GM21576 (cell line): ENCODE data around the gene NARF.

Experiments
- ATAC-seq: cut with Tn5 transposase; IDR thresholded peaks from one replicate; pipeline ENCODE4 v1.9.1; 2021; ENCODE audit warnings: mild to moderate bottlenecking, moderate library complexity; ENCODE audit not compliant: unreplicated experiment

Gene NARF

DNA sequence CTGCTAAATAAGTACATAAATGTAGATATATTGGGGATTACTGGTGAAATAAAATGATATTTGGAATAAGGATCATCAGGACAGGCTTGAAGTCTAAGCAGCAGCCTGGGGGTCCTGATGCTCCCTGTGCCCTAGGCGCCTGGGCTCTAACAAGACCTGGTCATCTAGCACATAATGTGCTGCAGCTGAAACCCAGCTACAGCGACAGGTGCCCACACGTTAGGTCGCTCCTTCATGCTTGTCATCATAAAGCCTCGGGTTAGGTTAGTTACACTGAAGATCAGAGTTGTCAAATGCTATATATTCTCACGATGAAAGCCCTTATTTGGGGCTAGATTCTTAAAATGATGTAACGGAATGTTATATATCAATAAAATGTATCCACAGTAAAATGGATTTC lies 11.5 kb downstream of the NARF start:
- no peak for ATAC-seq

DNA sequence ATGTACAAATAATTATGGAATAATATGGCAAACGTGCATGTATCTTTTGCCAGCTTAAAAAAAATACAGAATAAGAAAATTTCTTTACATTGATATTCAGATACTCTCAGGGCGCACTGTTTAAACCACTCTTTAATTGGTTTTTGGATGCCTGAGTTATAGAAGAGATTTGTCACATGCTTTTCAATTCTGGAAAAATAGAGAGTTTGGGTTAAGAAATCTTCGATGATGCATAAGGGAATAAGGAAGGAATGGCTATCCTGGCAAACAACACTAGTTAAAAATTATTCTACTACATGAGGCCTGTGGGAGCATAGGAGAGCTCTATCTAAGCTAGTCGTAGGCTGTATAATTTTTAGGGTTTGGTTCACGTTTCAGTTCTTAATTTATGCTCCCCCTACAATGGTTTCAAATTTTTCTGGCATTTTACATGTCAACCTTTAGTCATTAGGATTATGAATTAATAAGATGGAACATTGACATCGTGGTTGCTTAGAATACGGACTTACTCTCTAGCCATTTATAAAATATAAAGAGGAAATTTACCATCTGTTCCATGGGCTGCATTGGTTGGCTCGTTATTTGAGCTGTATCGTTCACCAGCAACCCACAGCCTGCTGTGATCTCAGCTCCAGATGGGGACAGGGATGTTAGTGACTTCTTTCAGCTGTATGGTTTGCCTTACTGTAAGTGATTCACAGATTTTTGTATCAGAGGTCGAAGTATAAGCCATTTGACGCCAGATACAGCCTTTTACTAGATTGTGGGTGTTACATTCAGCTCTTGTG lies 15.9 kb downstream of the NARF start:
- no peak for ATAC-seq

DNA sequence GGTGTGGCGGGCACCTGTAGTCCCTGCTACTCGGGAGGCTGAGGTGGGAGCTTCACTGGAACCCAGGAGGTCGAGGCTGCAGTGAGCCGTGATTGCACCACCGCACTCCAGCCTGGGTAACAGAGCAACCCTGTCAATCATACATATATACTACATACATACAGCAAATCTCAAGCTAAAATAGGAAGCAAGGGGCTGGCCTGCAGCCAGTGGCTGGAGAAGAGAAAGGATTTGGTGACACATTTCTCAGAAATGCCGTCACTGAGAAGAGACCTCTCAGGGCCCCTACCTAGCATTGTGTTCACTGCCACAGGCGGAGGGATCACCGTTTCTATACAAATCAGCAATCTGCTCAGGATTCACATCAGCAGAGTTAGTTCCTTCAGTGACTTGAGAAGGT lies 16.9 kb downstream of the NARF start:
- no peak for ATAC-seq

DNA sequence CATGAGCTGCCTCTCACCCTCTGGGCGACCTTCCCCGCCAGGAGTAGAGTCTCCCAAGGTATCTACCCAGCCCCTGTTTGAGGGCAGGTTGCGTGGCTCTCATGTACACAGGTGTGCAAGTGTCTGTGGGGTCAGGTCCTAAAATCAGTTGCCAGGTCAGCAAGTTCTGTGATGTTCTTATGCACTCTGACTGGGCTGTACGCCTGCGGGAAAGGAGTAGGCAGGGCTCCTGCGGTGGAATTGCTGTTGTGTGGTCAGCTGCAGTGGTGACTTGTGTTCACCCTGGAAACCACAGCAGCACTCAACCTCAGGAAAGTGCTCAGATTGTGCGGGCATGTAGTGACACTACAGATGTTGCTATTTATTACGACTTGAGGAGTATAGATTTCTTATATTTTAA lies 19.4 kb downstream of the NARF start:
- ATAC-seq: no peak

DNA sequence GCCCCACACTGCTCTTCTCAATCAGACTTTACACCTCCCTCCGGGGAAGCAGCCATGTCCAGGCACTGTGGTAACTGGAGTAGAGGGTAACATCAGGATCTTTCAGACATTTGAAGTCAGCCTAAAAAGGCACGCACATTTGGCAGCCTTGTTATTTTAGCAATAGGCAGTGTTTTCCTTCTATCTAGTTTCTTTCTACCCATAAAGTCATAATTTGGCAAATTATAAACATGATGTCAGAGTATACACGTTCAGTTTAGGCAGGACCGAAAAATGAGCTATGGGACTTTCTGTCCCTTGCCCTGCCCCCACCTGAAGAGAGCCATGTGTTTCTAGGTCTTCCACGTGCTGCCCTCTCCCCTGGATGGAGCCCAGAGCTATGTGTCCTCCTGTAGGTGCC lies 21.1 kb downstream of the NARF start:
- no peak for ATAC-seq

DNA sequence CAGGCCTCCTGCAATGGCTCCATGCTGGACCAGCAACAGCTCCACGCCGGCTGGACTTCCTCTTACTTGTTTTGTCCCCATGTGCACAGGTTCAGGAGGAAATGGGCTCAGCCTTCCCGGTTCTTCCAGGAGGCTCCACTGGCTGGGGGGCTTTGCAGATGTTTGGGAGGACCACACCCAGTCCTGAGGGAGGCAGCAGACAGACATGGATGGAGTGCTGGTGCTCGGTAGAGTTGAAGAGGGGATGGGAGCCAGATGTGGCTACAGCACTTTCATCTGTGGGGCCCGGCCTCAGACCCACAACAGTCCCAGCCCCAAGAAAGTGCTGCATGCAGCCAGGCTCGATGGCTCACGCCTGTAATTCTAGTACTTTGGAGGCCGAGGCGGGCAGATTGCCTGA lies 21.8 kb downstream of the NARF start:
- ATAC-seq: no peak

DNA sequence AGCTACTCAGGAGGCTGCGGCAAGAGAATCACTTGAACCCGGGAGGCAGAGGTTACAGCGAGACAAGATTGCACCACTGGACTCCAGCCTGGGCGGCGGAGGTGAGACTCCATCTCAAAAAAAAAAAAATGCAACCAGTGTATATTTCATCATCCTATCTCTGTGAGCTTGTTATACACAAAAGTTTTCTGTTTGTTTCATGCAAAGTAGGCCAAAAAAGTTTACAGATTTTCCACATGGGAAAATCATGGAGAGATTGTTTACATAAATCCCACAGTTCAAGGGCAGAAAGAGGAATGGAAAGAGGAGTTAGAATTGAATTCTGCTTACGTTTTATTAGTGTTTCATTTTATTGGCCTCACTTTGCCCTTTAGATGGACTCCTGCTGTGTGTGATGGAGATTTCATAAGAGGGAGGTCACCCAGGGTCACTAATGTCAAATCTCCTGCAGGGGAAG lies 24.7 kb downstream of the NARF start:
- no peak for ATAC-seq

DNA sequence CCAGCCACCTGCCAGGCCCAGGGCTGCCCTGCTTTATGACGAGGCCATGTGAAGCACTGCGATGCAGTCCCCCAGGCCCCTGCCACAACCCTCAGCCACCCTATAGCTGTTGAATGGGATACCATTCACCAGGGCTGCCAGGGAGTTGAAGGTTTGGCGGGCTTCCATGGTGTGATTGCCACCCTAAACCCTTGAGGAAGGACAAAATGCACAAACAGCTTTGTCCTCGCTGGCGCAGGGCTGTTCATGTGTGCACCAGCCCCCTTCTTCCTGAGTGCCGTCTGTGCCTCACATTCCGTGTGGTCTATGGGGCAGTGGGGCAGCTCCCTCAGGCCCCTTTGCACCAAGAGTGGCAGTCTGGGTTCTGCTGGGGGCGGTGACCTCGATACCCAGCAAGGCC lies 25.3 kb downstream of the NARF start:
- ATAC-seq: no peak

DNA sequence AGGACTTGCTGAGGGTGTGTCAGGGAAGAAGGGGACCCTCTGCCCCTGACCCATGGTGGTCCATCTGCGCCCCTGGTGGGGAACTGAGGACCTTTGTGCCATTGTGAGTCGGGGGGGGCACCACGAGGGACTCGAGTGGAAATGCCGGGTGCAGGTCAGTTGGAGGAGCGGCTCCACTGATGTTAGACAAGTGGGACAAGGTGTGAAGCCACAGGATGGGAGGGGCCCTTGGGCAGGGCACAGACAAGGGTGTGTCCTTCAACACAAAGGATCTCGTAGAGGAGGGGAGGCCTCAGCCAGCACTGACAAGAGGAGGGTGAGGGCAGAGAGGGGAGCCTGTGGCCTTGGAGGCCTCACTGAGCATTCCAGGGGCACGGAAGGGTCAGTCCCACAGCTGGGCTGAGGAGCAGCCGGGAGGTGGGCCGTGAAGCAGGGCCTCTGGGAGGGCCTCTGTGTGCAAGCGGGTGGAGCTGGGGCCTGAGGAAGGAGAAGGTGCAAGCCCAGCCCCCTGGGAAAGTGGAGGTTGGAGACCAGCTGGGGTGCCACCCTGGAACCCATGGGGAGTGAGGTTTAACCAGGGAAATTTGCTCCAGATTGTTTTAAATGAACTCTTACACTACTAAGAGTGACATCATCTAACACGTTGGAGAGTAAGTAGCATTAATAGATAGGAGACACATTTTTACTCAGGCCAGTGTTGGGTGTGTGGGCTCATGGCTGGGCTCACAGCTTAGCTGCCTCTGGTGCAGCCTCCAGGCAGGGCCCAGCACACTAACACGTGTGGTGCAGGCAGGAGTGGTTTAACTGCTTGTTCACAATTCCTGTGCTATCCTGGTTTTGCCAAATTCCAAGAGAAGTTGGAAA lies 27.9 kb downstream of the NARF start:
- ATAC-seq: no peak

DNA sequence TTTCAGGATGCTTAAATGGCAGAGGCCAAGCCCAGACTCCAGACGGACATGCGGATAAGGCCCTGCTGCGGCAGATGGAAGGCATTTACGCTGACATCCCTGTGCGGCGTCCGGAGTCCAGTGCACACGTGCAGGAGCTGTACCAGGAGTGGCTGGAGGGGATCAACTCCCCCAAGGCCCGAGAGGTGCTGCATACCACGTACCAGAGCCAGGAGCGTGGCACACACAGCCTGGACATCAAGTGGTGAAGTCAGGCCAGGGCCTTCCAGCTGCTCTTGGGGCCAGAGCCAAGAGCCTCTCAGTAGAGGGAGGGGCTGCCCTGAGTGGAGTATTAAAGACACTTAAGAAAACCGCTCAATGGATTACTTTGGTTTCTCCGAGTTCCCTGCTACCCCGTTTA lies 29.4 kb downstream of the NARF start:
- no peak for ATAC-seq

DNA sequence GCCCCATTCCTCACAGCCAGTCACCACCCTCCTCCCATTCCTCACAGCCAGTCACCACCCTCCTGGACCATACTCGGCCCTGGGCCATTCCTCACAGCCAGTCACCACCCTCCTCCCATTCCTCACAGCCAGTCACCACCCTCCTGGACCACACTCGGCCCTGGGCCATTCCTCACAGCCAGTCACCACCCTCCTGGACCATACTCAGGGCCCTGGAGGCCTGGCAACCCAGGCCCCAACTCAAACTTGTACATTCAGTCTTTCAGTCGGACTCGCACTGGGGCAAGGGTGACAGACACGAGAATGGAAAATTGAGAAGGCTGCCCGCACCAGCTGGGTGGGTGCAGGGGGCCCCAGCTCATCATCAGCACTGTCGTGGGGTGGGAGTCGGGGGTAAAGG lies 30.6 kb downstream of the NARF start:
- ATAC-seq: no peak

DNA sequence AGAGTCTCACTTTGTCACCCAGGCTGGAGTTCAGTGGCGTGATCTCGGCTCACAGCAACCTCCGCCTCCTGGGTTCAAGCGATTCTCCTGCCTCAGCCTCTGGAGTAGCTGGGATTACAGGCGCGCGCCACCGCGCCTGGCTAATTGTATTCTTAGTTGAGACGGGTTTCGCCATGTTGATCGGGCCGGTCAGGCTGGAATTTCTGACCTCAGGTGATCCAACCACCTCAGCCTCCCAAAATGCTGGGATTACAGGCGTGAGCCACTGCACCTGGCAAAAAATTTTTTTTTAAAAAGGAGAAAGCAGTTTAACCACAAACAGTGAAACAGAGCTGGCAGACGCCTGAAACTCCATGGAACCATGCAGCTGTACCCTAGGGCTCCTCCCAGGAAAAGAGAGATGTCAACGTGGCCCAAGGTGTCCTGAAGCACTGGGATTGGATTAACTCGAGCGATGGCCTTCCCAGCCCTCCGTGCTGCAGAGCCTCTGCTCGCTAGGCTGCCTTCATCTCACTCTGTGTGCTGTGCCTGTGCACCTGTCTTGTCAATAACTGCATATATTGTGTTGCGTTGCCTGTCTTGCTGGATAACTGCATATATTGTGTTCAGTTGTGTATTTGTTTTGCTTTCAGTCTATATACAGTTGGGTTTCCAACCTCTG lies 31.4 kb downstream of the NARF start:
- ATAC-seq: no peak

DNA sequence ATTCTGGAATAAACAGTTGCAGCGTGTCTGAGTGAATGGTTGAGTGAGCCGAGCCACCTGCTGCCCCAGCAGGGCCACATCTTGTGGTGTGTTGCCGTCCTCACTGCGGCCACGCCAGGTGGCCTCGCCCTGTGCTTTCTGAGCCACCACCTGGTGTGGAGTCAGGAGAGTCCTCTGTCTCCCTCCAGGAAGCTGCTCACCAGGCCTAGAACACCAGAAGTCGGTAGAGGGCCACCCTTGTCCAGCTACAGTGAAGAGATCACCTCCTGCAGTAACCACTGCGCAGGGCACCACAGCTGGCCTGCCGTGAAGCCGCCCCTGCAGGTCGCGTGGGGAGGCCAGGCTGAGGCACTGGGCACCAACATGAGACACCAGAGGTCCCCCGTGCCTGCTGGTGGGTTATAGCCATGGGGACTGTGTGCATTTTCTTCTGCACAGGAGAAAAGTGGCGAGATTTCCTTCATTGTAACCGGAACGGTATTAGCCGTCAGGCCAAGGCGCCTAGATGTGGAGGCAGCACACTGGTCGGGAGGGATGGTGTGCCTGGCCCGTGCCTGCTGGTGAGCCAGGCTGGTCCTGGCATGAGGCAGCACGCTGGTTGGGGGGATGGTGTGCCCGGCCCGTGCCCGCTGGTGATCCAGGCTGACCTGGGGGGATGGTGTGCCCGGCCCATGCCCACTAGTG lies 32.1 kb downstream of the NARF start:
- no peak for ATAC-seq

DNA sequence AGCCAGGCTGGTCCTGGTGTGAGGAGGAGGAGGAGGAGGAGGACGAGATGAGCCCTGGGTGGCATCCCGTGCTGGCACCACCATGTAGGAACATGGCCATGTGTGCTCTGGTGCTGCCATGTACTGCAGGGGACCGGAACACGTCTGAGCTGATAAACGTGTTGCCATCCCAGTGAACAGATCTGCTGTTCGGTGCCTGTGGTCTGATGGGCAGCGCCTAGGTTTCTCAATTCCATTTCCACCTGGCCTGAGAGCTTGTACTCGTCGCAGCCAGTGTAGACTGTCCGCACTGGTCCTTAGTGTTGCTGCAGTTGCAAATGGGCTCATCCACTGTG lies 32.6 kb downstream of the NARF start:
- ATAC-seq: no peak

DNA sequence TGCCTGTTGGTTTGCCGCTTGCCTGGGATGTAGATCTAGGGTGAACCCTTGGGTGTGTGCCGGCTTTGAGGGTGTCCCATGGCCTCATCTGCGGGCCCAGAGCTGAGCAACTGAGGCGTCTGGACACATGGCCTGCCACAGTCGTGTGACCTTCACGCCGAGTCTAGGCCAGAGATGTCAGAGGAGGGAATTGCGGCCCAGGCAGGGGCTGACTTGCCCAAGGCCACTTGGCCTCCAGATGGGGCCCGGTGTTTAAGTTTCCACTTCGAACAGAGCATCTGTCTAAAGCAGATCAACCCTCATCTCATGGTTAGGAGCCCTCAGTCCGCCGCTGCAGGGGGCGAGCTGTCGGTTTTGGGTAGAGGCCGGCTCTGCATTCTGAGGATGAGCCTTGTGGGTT lies 33.0 kb downstream of the NARF start:
- ATAC-seq: no peak

DNA sequence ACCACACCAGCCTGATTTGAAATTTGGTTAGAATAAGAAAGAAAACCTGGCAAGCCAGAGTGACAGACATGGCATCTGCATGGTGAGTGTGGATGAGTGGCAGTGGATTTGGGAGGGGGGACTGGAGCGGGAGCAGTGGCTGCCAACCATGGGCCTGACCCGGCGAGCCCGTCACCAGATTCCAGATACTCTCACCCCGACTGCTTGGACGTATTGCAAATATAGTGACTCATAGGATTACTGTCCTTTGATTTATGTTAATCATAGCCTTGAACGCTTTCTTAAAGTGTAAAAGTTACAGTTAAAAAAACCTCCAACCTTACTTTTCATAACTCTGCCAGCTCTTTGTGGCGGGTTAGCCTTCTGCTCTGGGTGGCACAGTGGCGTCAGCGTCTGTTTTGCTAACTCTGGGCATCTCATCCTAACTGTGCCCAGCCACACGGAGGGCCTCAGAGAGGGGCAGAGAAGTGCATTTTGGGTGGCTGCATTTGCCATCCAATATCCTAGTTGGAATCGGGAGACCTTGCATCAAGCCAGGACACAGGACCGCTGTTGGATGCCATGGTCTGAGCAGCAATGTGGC lies 34.2 kb downstream of the NARF start:
- no peak for ATAC-seq

DNA sequence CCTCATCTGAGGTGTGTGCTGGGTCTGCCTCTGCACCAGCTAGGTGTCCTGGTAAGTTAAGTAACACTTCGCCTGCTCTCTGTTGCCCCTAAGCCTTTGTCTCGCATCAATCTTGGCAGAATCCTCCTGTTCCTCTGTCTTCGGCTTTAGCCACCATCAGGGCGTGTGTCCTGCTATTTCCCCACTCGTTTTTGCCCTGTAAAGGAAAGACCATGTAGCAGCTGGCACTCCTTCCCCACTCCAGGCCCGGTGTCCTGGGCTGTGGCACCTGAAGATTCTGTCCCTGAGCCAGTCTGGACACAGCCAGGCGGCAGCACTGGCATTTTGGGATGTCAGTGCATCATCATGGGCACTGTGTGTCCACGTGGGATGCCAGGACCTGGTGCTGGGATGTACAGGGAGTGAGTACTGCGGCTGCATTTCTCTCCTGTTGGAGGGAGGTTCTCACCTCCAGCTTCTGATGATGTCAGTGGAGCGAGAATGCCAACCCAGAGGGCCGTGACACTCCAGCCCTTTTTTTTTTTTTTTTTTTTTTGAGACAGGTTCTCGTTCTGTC lies 34.8 kb downstream of the NARF start:
- no peak for ATAC-seq

DNA sequence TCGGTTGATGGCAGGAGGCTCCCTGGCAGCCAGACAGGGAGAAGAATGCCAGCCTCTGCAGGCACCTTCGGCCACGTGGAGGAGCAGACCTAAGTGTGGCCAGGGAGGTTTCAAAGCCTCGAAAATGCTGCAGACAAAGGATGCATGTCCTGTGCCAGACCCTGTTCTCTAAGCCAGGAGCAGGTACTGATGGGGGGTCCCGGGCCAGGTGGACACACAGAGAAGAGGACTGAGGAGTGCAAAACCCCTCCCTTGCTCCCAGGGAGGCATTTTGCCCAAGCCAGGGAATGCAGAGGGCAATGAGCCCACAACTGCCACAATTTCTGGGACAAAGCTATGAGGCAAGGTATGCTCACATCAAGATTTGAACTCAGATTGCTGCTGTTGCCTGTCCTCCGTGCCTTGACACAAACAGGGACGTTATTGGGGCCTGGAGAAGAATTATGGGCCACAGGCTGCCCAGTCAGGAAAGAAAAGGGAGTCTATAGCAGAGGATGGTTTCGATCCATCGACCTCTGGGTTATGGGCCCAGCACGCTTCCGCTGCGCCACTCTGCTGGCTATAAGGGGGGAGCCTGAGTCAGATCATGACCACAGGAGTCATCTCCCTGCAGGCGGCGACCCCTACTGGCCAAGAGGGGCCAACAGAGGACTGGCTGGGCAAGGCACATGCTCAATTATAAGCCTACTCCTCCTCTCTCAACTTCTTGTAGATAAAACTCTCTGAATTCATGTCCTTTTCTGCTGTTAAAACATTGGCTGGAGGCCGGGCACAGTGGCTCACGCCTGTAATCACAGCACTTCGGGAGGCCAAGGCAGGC lies 35.9 kb downstream of the NARF start:
- ATAC-seq: peak; percentile 43

DNA sequence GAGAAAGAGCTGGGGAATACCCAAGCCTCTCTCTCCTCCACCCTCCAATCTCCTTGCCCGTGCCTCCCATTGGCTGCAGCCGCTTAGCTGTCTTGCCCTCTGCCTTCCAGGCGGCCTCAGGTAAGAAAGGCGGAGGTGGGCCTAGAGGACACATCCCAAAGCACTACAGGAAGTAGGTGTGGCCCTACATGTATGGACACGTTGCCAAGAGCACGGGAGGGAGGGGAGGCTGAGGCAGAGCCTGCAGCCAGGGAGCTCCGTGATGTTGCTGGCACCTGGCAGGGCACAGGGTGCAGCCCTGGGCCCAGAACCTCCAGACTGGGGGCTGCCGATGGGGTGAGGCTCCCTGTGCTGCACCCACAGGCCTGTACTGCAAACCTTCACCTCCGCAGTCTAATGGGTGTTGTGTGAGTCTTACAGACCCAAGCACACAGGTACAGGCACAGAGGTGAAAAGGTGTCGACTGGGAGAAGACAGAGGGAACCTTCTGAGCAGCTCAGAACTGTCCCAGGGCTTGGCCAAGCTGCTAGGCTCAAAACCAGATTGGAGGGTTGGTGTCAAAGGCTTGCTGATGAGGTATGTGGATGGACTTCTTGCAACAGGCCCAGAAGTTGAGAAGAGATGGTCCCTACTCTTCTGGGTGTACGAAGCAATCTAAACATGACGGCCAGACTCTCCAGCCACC lies 37.4 kb downstream of the NARF start:
- ATAC-seq: no peak
